Cerebellar nuclear complex (tissue), 1 donor: ENCODE measurements around the gene CCDC144A.
A peak's percentile ranks its signal among the peaks of the same experiment; 100 is the strongest.
"Not testable (repeated sequence)": the region's sequence is repeated elsewhere in the genome, so short reads cannot be mapped to it uniquely, and the experiment has no call there.

ENCODE experiments used
- DNase-seq, 2 experiments: peaks; one replicate each; lab custom pipeline; 2025; lab: John Stamatoyannopoulos, UW

CCDC144A gene, protein sequence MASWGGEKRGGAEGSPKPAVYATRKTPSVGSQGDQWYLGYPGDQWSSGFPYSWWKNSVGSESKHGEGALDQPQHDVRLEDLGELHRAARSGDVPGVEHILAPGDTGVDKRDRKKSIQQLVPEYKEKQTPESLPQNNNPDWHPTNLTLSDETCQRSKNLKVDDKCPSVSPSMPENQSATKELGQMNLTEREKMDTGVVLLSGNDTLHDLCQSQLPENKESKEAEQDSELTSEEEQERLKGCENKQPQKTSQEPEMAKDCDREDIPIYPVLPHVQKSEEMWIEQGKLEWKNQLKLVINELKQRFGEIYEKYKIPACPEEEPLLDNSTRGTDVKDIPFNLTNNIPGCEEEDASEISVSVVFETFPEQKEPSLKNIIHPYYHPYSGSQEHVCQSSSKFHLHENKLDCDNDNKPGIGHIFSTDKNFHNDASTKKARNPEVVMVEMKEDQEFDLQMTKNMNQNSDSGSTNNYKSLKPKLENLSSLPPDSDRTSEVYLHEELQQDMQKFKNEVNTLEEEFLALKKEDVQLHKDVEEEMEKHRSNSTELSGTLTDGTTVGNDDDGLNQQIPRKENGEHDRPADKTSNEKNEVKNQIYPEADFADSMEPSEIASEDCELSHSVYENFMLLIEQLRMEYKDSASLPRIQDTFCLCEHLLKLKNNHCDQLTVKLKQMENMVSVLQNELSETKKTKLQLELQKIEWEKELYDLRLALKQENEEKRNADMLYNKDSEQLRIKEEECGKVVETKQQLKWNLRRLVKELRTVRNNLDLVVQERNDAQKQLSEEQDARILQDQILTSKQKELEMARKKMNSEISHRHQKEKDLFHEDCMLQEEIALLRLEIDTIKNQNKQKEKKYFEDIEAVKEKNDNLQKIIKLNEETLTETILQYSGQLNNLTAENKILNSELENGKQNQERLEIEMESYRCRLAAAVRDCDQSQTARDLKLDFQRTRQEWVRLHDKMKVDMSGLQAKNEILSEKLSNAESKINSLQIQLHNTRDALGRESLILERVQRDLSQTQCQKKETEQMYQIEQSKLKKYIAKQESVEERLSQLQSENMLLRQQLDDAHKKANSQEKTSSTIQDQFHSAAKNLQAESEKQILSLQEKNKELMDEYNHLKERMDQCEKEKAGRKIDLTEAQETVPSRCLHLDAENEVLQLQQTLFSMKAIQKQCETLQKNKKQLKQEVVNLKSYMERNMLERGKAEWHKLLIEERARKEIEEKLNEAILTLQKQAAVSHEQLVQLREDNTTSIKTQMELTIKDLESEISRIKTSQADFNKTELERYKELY (N-terminal part only)

DNA sequence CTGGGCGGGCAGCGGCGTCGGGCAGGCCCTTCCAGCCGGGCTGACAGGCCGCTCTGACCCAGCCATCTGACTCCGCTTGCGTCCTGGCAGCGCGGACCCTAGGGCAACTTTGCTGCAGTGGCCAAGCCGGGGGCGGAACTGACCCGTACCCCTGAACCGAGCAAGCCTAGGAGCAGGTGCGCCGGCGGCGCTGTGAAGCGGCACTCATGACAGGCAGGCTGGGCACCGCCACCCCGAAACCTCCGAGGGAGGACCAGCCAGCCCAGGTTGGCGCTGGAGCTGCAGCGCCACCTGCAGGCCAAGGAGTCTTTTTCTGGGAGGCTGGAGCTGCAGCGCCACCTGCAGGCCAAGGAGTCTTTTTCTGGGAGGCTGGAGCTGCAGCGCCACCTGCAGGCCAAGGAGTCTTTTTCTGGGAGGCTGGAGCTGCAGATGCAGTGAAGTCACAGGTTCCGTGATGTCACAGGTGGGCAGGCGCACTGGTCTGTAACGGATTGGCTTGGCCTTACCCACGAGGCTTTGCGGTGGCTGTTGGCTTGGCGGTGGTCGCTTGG, at the start of gene CCDC144A:
CCDC144A (plus strand) TSS at position 511 of the 551 bp plus-strand sequence. CDS start 160 bp downstream, outside the sequence.
- not testable (repeated sequence) for DNase-seq

DNA sequence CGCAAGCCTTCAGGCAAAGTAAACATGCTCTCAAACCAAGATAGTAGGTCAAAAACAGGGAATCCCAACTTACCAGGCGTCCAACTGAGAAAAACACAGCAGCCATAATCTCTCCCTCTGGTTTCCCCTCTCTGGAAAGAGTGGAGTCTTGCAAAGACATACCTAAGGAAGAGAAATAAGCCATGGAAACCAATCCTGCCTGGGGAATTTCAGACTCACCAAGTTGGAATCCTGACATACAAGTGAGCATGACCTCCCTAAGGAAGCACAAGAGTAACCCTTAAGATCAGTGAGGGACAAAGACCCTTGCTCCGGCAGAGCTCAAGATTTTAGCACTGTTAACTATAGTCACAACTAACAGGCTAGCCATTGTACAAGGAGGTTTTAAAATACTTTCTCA, 40.5 kb upstream of the CCDC144A start:
- DNase-seq, result no peak

DNA sequence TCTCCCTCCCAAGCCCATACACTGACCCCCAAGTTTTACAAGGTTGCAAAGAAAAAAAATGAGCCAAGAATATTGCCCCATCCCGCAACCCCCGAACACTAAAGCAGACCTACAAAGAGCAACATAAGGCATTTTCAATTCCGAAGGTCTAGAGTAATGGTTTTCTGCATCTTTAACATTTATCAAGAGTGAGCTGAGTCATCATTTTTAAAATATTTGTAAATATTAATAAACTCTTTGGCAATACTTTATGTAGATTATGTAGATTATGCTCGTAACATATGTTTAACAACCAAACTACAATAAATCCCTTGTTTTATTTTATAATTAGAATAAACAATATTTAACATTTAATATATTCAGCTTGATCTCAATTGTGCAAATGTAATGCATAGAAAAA, 37.8 kb upstream of the CCDC144A start:
- no peak for DNase-seq

DNA sequence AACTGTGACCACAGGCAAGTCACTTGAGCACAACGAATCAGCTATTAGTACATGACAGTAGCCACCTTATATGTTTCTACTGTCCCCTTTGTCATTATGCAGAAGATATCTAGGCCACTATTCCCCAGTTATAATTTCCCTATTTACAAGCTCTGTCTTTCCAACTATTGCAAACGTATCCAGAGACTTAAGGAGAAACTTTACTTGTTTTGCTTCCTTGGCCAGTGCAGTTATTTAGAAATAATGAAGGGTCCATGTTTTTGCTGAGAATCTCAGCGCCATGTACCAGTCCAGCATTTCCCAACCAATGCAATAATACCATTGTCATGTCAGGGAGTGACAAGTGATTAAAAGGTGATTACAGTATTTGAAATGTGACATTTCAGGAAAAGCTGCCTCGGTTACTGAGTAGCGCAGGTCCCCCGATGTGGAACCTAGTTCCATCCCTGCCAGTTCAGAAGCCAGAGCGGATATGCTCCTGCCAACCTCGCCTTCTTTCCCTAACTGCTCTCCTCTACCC, 37.1 kb upstream of the CCDC144A start:
- no peak for DNase-seq

DNA sequence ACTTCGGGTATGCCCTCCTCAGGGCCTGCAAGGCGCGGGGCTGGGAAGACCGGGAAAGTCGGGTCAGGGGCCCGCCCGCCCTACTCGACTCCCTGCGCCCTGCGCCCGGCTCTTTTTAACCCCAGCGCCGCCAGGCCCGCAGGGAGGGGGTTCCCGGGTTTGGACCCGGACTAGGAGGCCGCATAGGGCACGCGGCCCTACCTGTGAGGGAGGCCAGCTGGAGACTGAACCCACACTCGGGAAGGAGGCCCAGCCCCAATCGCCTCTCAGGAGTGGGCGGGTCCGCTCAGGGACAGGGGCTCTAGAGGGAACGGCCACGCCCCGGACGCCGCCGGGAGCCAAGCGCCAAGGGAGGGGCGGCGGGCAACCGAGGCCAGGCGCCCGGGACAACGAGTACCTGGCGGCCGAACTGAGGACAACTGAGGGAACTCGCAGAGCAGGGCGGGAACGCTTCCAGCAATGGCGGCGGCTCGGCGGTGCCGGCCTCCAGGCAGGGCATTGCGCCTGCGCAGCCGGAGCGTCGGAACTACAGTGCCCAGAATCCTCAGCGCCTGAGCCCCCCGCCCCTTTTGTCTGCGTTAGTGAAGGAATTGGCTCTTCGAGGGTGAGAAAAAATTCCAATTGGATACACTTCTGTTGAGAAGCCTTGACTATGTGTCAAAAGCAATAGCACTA, 36.5 kb upstream of the CCDC144A start, which contains the start of gene ZNF624:
ZNF624 (minus strand) TSS at position 484 of the 675 bp plus-strand sequence.
- DNase-seq, result peak; percentile 49 to 87

DNA sequence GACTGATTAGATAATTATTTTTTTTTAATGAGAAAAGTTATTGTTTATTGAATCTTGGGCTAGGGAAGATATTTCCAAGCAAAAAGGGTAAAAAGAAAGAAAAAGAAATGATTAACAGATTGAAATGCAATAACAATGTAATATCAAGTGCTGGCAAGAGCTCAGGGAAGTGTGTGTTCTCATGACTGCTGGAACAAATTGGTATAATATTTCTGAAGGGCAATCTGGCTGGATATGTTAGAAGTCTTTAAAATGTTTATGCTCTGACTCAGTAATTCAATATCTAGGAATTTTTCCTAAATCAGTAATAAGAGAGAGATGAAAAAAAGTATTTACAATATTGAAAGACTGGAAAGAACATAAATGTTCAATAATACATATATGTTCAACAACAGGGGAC, 28.8 kb upstream of the CCDC144A start:
- DNase-seq, result no peak

DNA sequence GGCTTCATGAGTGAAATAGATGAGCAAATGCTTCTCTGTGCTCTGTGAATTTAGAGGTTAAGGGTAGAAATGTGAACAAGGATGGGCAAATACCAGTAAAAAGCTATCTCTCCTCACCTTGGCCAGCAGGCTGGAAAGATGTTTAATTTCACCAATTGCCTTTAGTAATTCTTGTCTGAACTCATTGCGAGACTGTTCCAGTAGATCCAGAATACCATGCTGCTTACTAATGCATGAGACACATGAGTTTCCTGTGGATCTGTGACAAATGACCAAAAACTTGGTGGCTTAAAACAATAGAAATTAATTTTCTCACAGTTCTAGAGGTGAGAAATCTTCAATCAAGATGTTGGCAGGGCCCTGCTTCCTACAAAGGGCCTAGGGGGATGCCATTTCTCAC, 27.1 kb upstream of the CCDC144A start:
- DNase-seq, result no peak

DNA sequence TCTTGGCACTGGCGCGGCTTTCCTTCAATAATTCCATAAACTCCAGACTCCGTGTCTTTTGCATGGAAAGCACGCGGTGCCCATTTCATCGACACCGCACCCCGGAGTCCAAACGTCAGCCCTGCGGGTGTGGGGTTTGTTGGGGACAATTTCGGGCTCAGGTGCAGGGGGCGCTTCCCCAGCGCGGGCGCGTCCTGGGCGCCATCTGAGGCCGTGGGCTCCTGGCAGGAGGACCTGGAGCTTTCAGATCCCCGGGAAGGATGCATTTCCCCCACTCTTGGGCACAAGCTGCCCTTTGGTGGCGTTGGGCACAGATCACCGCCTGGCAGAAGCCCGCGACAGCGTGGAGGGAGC, 23.5 kb upstream of the CCDC144A start:
- DNase-seq, result not testable (repeated sequence)

DNA sequence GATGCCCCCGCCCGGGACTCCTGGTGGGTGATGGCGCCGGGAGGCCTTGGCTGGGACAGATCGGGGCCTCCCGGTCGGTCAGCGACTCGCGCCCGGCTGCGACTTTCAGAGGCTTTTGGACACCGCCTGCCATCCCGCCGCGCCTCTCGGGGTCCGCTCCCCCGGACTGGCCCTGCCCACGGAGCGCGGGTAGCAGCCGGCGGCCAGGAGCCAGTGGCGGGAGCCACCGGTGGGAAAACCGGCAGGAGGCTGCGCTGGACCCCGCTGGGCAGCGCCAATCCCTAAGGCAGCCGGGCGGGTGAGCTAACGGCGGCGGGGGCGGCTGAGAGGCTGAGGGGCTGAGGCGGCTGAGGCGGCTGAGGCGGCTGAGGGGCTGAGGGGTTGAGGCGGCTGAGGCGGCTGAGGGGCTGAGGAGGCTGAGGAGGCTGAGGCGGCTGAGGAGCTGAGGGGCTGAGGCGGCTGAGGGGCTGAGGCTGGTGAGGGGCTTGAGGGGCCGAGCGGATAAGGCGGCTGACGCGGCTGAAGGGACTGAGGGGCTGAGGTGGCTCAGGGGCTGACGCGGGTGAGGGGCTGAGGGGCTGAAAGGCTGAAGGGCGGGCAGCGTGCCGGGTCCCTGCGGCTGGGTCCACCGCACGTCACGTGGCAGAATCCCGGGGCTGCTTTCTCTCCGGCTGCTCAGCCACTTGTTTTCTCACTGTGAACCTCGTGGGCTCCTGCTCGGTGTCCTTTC, 23.0 kb upstream of the CCDC144A start:
- peak in 1 of 2 experiments; percentile 10 for DNase-seq

DNA sequence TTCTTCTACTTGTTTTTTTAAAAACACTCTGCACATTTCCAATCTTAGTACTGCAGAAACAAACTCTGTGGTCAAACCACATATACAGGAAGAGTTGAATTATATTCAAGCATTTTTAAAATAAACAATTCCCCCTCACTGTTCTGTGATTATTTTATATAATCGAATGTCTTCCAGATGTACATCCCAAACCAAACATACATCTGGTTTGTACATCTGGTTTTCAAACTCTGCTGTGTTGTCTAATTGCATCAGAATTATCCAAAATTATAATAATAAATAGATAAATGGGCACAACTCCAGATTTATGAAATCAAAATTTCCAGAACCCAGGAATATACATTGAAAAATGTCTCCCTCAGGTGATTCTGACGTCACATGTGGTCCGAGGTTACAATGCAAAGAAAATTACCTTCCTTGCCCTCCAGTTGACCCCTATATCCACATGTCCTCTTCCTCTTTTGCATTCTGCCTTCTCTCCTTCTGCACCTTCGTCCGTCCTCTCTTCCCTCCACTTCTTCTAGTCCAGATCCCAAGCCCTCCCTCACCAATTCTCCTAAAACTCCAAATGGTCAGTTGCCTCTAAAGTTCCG, 13.3 kb upstream of the CCDC144A start:
- DNase-seq, result no peak

DNA sequence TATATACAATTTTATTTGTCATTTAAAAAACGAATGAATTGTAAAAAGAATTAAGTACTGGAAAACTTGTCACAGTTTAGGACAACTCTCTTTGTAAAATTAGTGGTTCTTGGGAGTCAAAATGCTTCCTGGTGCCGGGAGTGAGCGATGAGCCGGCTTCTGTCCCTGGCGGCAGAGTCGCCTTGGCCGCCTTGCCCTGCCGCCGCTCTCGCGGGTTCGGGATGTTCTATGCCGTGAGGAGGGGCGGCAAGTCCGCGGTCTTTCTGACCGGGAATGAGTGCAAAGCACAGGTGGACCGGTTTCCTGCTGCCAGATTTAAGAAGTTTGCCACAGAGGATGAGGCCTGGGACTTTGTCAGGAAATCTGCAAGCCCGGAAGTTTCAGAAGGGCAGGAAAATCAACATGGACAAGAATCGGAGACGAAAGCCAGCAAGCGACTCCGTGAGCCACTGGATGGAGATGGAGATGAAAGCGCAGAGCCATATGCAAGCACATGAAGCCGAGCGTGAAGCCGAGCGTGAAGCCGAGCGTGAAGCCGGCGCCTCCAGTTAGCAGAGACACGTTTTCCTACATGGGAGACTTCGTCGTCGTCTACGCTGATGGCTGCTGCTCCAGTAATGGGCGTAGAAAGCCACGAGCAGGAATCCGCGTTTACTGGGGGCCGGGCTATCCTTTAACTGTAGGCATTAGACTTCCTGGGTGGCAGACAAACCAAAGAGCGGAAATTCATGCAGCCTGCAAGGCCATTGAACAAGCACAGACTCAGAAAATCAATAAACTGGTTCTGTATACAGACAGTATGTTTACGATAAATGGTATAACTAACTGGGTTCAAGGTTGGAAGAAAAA, 6.5 kb upstream of the CCDC144A start:
- not testable (repeated sequence) for DNase-seq

DNA sequence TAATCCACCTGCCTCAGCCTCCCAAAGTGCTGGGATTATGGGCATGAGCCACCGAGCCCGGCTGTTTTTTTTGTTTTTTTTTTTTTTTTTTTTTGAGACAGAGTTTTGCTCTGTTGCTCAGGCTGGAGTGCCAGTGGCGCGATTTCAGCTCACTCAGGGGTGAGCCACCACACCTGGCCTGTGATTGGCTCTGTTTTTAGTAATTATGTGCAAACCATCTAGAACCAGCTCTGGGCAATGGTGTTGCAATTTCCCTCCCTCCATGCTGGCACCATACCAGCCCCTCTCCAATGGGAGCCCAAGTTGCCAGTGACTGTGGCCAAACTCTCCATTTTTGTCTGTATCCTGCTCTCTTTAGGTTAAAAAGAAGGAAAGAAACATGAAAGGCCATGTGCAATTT, 4.0 kb upstream of the CCDC144A start:
- DNase-seq, result not testable (repeated sequence)

DNA sequence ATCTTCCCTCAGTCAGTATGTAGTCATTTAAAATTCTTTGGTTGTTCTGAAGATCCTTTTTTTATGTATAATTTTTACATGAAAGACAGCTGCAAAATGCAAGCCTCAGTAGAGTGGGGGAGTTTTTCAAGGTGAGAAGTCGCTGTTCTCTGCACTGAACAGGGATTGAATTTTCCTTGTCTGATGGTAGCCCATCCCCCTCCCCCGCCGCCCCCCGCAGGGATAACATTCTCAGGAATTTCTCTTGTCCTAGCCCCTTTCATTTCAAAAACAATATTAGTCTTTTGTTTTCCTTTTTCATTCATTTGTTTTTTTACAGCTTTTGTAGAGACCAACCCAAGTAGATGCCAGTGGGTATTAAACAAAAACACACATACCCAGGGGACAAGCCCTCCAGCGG, 2.9 kb upstream of the CCDC144A start:
- not testable (repeated sequence) for DNase-seq

DNA sequence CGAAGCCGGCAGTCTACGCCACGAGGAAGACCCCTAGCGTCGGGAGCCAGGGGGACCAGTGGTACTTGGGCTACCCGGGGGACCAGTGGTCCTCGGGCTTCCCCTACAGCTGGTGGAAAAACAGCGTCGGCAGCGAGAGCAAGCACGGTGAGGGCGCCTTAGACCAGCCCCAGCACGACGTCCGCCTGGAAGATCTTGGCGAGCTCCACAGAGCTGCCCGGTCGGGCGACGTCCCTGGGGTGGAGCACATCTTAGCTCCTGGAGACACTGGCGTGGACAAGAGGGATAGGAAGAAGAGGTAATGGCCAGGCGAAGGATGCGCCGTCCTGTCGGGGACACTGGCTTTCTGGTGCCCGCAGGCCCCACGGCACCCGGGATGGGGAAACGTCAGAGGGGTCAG, 406 bp downstream of the CCDC144A start:
- DNase-seq, result not testable (repeated sequence)

DNA sequence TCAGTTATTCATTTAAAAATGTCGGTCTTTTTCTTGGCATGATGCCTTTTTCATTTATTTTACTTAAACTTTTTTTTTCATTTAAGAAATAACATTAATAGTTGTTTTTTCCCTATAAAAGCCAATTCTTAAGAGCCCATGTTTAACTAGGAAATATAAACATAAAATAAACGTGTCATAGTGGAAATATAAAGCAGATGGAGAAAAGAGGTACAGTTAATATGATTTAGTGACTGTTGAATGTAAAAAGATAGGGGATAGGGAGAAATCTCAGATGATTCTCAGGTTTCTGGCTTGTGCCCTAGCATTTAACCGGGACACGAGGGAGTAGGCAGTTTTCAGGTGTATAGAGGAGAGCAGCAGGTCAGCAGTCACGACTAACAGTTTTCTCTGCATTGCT, 7.6 kb downstream of the CCDC144A start:
- not testable (repeated sequence) for DNase-seq

DNA sequence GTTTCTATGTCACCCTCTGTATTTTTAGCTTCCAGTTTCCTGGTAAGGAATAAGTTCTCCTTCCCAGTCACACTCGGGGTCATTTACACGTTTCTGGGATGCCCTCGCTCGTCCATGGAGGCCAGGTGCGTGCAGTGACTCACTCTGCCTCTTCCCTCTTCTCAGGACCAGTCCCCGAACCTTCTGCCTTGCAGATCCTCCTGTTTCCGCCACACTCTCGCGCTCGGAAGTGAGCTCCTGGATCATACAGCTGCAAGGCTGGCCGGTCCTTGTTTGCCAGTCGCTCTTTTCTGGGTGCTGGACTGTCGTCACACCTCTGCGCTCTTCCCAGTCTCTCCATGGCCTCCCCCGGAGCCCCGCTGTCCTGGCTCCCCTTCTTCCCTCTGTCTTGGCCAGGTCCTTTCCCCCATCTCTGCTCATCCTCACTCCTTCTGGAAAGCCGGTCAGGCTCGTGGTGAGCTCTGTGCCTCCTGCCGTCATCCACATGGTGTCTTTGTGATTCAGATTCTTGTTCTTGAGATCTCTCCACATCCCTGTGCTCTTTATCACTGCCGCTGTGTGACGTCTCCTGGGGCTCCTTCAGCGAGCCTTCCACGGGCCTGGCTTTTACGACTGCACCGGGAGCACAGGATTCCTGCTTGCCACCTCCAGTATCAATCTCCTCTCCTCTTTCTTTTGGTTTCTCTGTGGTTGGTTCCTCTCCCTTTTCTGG, 55.6 kb downstream of the CCDC144A start:
- not testable (repeated sequence) for DNase-seq

DNA sequence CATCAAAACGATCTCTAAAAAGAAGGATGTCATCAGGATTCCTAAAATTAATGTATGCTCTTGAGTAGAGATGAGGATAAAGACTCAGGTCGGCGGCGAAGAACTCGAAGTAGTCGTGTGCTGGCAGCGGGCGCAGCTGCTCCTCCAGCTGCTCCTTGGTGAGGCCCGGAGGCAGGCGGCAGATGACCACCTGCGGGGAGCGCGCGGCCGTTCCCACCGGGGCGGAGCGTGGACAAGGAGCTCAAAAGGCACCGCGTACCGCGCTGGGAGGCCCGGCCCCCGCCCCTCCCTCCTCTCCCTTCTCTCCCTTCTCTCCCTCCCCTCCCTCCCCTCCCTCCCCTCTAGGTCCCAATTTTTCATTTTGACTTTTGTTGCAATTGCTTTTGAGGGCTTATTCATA, 56.5 kb downstream of the CCDC144A start:
- DNase-seq, result not testable (repeated sequence)

DNA sequence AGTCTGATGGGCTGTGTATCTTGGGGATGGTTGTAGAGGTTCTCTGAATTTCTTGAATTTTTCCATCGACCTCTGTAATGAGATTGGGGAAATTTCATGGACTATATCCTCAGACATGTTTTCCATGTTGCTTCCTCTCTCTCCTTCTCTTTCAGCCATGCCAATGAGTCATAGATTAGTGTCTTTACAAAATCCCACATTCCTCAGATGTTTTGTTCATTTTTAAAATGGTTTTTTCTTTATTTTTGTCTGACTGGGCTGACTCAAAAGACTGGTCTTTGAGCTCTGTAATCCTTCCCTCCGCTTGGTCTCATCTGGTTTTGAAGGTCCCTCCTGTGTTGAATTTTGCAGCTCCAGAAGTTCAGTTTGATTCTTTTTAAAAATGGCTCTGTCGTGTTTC, 60.5 kb downstream of the CCDC144A start:
- not testable (repeated sequence) for DNase-seq
